ENCODE results near the gene PQBP1. TPM values are rescaled to one million over a fixed set of nuclear protein-coding genes. Genes with fewer than 3 reads are reported as not detected.

Gene PQBP1
- total and polyA plus RNA-seq, 5 donors from 2014 or later = 70.0 to 98.9 (median 93.0) TPM

DNA sequence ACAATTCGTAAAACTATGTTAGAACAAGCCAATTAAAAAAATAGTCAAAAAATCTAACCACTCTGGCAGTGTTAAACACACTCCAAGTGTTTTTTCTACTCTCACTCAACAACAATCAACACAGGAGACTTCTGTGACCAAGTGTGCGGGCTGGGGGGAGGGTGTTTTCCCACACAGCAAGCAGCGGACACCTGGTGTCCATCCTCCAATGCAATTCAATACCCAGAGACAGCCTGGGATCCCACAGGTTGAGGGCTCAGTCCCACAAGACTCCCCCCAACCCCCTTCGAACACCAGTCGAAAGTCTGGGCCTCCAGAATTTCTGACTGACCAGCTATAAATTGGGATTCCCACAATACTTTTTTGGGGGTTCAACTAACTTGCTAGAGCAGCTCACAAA, 29.4 kb downstream of the PQBP1 start:
- Mint-ChIP-seq H3K27me3 (no peaks in the 10 kb centered on the region), H3K4me3 (no peak overlapping the region), H3K4me1 (peaks cover 4 to 53% (median 16%) of the 10 kb centered on the region in 4 donors), H3K9me3 (peaks cover 0 to 2% (median 0%) of the 10 kb centered on the region in 7 donors), H3K36me3 (peaks cover 34% of the 10 kb centered on the region), H3K27ac (no peak overlapping the region)
- H3K4me3 ChIP-seq (ENCODE audit: low read depth, low read length) = no peak overlapping the region
- peaks cover 24% of the 10 kb centered on the region for H3K36me3 ChIP-seq (ENCODE audit: control insufficient read depth, insufficient read depth, low read length)
- H3K27ac ChIP-seq (ENCODE audit: insufficient read depth, low read length, poor library complexity, severe bottlenecking) = no peak overlapping the region
- H3K27me3 ChIP-seq (ENCODE audit: control insufficient read depth, insufficient read depth, low read length) = no peaks in the 10 kb centered on the region
- H3K9me3 ChIP-seq (ENCODE audit: control insufficient read depth in 2 of 2, low read length in 2 of 2) = no peaks in the 10 kb centered on the region
- H3K4me1 ChIP-seq (ENCODE audit: control insufficient read depth, insufficient read depth, low read length, poor library complexity, severe bottlenecking) = peaks cover 28% of the 10 kb centered on the region
- DNase-seq (no peak), ATAC-seq (ENCODE audit: low read depth in 2 of 2) (no peak)

DNA sequence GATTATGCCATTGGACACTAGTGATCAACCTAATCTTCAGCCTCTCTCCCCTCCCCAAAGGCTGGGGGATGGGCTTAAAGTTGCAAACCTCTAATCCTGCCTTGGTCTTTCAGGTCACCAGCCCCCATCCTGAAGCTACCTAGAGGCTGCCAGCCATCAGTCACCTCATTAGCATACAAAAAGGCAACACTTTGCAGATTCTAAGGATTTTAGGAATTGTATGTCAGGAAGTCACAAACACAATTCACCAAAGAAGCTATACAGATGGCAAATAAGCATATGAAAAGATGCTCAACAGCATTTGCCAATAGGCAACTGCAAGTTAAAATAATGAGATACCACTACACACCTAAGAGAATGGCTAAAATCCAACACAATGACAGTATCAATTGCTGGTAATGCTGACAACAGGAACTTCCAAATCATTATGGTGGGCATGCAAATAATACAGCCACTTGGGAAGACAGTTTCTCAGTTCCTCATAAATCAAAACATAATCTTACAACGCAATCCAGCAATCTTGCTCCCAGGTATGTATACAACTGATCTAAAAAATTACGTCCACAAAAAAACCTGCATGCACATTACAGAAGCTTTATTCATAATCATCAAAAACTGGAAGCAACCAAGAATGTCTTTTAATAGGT, 30.1 kb downstream of the PQBP1 start:
- DNase-seq = no peak
- H3K4me3 ChIP-seq (ENCODE audit: low read depth, low read length) = no peak overlapping the region
- Mint-ChIP-seq H3K4me1 (peaks cover 4 to 49% (median 16%) of the 10 kb centered on the region in 4 donors), H3K27ac (peak overlapping the region in 2 of 3 donors; percentile 35 to 48), H3K4me3 (no peak overlapping the region), H3K9me3 (peaks cover 0 to 2% (median 0%) of the 10 kb centered on the region in 7 donors), H3K27me3 (no peaks in the 10 kb centered on the region), H3K36me3 (peaks cover 34% of the 10 kb centered on the region)
- peaks cover 23% of the 10 kb centered on the region for H3K4me1 ChIP-seq (ENCODE audit: control insufficient read depth, insufficient read depth, low read length, poor library complexity, severe bottlenecking)
- no peaks in the 10 kb centered on the region for H3K27me3 ChIP-seq (ENCODE audit: control insufficient read depth, insufficient read depth, low read length)
- H3K9me3 ChIP-seq (ENCODE audit: control insufficient read depth in 2 of 2, low read length in 2 of 2) = no peaks in the 10 kb centered on the region
- ATAC-seq (ENCODE audit: low read depth in 2 of 2) = no peak
- H3K36me3 ChIP-seq (ENCODE audit: control insufficient read depth, insufficient read depth, low read length) = peaks cover 24% of the 10 kb centered on the region
- no peak overlapping the region for H3K27ac ChIP-seq (ENCODE audit: insufficient read depth, low read length, poor library complexity, severe bottlenecking)

DNA sequence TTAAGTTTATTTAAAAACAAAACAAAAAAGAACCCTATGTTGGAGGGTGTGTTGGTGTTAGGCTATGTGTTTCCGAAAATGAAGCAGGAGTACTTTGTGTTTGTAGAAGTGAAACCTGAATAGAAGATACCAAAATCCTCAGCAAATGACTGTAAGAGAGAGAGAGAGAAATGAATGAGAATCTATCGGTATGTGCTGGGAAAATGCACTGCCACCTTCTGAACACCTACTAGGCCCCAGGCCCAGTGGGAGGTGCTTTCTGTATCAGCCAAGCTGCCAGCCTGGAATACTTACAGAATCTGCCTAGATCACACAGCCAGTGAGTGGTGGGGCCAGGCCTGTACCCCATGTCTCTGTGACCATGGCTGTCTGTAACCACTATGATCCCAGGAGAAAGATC, 36.0 kb downstream of the PQBP1 start:
- Histone ChIP-seq H3K9me3 (ENCODE audit: control insufficient read depth in 2 of 2, low read length in 2 of 2) (no peaks in the 10 kb centered on the region), H3K27me3 (ENCODE audit: control insufficient read depth, insufficient read depth, low read length) (no peaks in the 10 kb centered on the region), H3K4me1 (ENCODE audit: control insufficient read depth, insufficient read depth, low read length, poor library complexity, severe bottlenecking) (peaks cover 54% of the 10 kb centered on the region), H3K27ac (ENCODE audit: insufficient read depth, low read length, poor library complexity, severe bottlenecking) (peak overlapping the region; percentile 99), H3K4me3 (ENCODE audit: low read depth, low read length) (no peak overlapping the region), H3K36me3 (ENCODE audit: control insufficient read depth, insufficient read depth, low read length) (peaks cover 16% of the 10 kb centered on the region)
- ATAC-seq (ENCODE audit: low read depth in 2 of 2) (no peak), DNase-seq (peak in 1 of 3 donors; percentile 13)
- Mint-ChIP-seq H3K27me3 (no peaks in the 10 kb centered on the region), H3K9me3 (peaks cover 0 to 2% (median 0%) of the 10 kb centered on the region in 7 donors), H3K27ac (peak overlapping the region; percentile 91 to 98 (median 95)), H3K36me3 (peaks cover 26% of the 10 kb centered on the region), H3K4me3 (peak overlapping the region in 3 of 4 donors; percentile 19 to 85 (median 43)), H3K4me1 (peaks cover 26 to 63% (median 45%) of the 10 kb centered on the region in 4 donors)

DNA sequence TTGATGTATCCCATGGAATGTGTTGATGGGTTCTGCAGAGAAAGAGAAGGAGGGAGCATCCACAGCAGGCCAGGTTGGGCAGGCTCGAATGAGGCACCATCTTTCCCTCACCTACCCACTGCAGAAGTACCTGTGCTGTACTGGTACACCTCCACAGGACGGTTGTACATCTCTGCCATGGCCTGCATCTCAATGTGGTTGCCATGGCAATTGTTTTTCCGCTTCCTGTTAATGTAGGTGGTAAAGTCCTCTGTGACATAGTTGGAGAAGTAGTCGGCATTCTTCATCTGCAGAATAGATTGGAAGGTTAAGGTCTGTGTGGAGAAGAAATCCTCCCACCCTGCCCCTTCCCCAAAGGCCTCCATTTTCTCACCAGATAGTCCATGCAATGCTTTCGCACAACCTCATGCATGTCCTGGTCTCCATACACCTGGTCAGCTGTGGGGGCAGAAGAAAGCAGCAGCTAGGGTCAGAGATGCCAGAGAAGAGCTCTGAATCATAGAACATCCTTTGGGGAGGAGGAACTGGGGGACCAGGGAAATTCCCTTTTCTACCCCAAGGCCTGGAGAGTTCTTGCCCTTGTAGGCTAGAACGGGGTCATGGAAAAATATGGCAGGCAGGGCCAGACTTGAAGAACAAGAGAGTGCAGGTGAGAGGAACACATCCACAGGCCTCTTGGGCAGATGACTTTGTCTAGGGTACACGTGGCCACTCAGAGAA, 37.0 kb downstream of the PQBP1 start:
- Histone ChIP-seq H3K4me1 (ENCODE audit: control insufficient read depth, insufficient read depth, low read length, poor library complexity, severe bottlenecking) (peaks cover 64% of the 10 kb centered on the region), H3K27me3 (ENCODE audit: control insufficient read depth, insufficient read depth, low read length) (no peaks in the 10 kb centered on the region), H3K9me3 (ENCODE audit: control insufficient read depth in 2 of 2, low read length in 2 of 2) (no peaks in the 10 kb centered on the region), H3K36me3 (ENCODE audit: control insufficient read depth, insufficient read depth, low read length) (peaks cover 16% of the 10 kb centered on the region), H3K27ac (ENCODE audit: insufficient read depth, low read length, poor library complexity, severe bottlenecking) (peak overlapping the region; percentile 99), H3K4me3 (ENCODE audit: low read depth, low read length) (peak overlapping the region; percentile 40)
- peak overlapping the region; percentile 69 to 85 (median 72) for H3K4me3 Mint-ChIP-seq
- peaks cover 0 to under 1% (median 0%) of the 10 kb centered on the region in 7 donors for H3K9me3 Mint-ChIP-seq
- DNase-seq (peak; percentile 46 to 76 (median 73)), ATAC-seq (ENCODE audit: low read depth in 2 of 2) (peak; percentile 19 to 29)
- no peaks in the 10 kb centered on the region for H3K27me3 Mint-ChIP-seq
- peaks cover 29 to 73% (median 54%) of the 10 kb centered on the region in 4 donors for H3K4me1 Mint-ChIP-seq
- peak overlapping the region; percentile 83 to 98 (median 95) for H3K27ac Mint-ChIP-seq
- H3K36me3 Mint-ChIP-seq = peaks cover 26% of the 10 kb centered on the region

DNA sequence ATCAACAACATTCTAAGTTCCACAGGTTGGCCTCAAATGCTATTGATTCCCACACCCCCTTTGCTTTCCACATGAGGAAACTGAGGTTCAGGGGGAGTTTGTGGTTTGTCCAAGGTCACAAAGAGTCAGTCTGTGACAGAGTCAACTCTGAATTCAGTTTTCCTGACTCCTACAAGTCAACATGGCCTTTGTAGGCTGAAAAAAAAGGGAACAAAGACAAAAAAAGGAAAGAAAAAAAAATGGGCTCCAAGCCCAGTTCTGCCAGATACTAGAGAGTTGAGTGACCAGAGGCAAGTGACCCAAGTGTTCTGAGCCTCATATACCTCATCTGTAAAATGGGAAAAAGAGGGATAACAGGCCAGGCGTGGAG, 37.6 kb downstream of the PQBP1 start:
- Mint-ChIP-seq H3K27me3 (no peaks in the 10 kb centered on the region), H3K36me3 (peaks cover 23% of the 10 kb centered on the region), H3K27ac (peak overlapping the region; percentile 83 to 98 (median 95)), H3K4me1 (peaks cover 26 to 76% (median 54%) of the 10 kb centered on the region in 4 donors), H3K9me3 (no peaks in the 10 kb centered on the region), H3K4me3 (peak overlapping the region in 3 of 4 donors; percentile 38 to 85 (median 73))
- H3K4me3 ChIP-seq (ENCODE audit: low read depth, low read length) = no peak overlapping the region
- peaks cover 70% of the 10 kb centered on the region for H3K4me1 ChIP-seq (ENCODE audit: control insufficient read depth, insufficient read depth, low read length, poor library complexity, severe bottlenecking)
- H3K27ac ChIP-seq (ENCODE audit: insufficient read depth, low read length, poor library complexity, severe bottlenecking) = peak overlapping the region; percentile 99
- no peak for DNase-seq
- no peak for ATAC-seq (ENCODE audit: low read depth in 2 of 2)
- no peaks in the 10 kb centered on the region for H3K27me3 ChIP-seq (ENCODE audit: control insufficient read depth, insufficient read depth, low read length)
- peaks cover 14% of the 10 kb centered on the region for H3K36me3 ChIP-seq (ENCODE audit: control insufficient read depth, insufficient read depth, low read length)
- H3K9me3 ChIP-seq (ENCODE audit: control insufficient read depth in 2 of 2, low read length in 2 of 2) = no peaks in the 10 kb centered on the region

DNA sequence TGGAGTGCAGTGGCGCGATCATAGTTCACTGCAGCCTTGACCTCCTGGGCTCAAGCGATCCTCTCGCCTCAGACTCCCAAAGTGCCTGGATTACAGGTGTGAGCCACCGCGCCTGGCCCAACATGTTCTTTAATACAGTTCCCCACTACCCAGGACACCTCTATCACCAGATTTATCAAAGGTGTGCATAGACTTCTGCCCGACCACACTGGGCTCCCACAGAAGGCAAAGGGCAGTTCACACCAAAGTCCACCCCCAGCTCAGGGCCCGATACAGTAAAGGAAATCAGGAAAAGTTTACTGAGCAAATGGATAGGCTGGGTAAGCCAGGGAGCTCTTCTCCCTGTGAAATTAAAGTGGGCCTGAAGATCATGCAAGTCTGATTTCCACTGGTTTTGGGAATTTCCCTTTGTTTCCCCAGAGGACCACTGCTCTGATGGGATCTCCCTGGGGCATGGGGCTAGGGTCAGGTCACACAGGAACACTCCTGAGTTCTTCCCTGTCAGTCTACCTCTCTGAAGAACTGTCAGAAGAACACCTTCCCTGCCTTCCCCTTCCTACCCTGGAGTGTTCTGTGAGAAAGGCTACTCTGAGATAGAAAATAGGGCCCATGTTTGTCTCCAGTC, 38.8 kb downstream of the PQBP1 start:
- peaks cover 81% of the 10 kb centered on the region for H3K4me1 ChIP-seq (ENCODE audit: control insufficient read depth, insufficient read depth, low read length, poor library complexity, severe bottlenecking)
- Mint-ChIP-seq H3K36me3 (peaks cover 18% of the 10 kb centered on the region), H3K4me3 (peak overlapping the region; percentile 80 to 93 (median 88)), H3K27ac (peak overlapping the region; percentile 96 to 98 (median 96)), H3K4me1 (peaks cover 27 to 83% (median 53%) of the 10 kb centered on the region in 4 donors), H3K9me3 (no peaks in the 10 kb centered on the region), H3K27me3 (no peaks in the 10 kb centered on the region)
- no peak for DNase-seq
- H3K27me3 ChIP-seq (ENCODE audit: control insufficient read depth, insufficient read depth, low read length) = no peaks in the 10 kb centered on the region
- no peak for ATAC-seq (ENCODE audit: low read depth in 2 of 2)
- H3K36me3 ChIP-seq (ENCODE audit: control insufficient read depth, insufficient read depth, low read length) = peaks cover 10% of the 10 kb centered on the region
- peak overlapping the region; percentile 41 for H3K4me3 ChIP-seq (ENCODE audit: low read depth, low read length)
- H3K27ac ChIP-seq (ENCODE audit: insufficient read depth, low read length, poor library complexity, severe bottlenecking) = peak overlapping the region; percentile 99
- no peaks in the 10 kb centered on the region for H3K9me3 ChIP-seq (ENCODE audit: control insufficient read depth in 2 of 2, low read length in 2 of 2)

DNA sequence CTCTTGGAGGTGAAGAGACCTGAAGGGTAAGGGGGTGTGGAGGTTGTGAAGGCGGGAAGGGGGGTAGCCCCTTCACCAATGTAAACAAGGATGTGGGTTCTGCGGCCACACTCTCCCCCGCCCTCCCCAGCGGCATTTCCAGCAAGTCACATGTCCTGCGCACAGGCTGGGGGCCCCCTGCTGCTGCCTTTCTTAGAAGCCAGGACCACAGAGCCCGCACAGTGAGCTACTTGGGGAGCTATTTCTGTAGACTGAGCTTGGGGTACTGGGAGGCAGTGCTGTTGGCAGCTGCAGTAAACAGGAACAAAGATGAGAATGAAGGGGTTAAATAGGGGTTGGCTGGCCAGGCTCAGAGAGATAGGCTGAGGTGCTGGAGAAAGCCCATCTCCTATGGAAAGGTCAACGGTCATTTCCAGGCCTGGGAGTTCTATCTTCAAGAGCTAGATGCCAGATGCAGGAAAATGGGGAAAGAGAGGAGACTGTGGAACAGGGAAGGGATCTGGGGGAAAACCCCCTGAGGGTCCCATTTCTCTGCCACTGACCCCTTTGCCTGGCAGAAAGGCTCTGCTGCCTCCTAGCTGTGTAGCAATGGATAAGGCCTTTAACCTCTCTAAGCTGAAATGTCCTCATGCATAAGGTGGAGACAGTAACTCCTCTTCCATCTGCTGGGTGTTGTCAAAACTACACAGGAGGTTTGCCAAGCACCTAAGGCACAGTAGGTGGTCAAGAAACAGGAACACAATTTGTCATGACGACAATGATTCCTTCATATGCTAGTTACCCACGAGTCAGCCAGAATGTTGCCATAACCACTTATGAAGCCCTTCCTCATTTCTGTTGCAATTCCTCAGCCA, 39.6 kb downstream of the PQBP1 start:
- ATAC-seq (ENCODE audit: low read depth in 2 of 2) = peak; percentile 67 to 70
- no peaks in the 10 kb centered on the region for H3K27me3 Mint-ChIP-seq

More for the DNA sequence above, 39.6 kb downstream of the PQBP1 start:
- Histone ChIP-seq H3K4me3 (ENCODE audit: low read depth, low read length) (peak overlapping the region; percentile 61), H3K27me3 (ENCODE audit: control insufficient read depth, insufficient read depth, low read length) (no peaks in the 10 kb centered on the region), H3K36me3 (ENCODE audit: control insufficient read depth, insufficient read depth, low read length) (peaks cover 10% of the 10 kb centered on the region), H3K9me3 (ENCODE audit: control insufficient read depth in 2 of 2, low read length in 2 of 2) (no peaks in the 10 kb centered on the region), H3K27ac (ENCODE audit: insufficient read depth, low read length, poor library complexity, severe bottlenecking) (peak overlapping the region; percentile 99), H3K4me1 (ENCODE audit: control insufficient read depth, insufficient read depth, low read length, poor library complexity, severe bottlenecking) (peaks cover 89% of the 10 kb centered on the region)
- no peaks in the 10 kb centered on the region for H3K9me3 Mint-ChIP-seq
- peaks cover 20% of the 10 kb centered on the region for H3K36me3 Mint-ChIP-seq
- H3K4me3 Mint-ChIP-seq = peak overlapping the region; percentile 80 to 93 (median 88)
- peaks cover 34 to 90% (median 58%) of the 10 kb centered on the region in 4 donors for H3K4me1 Mint-ChIP-seq
- H3K27ac Mint-ChIP-seq = peak overlapping the region; percentile 96 to 98 (median 96)
- DNase-seq = peak; percentile 76 to 99 (median 93)

Measured in CD4-positive, CD25-positive, alpha-beta regulatory T cell (primary cell).